BLaER1 treated with 17β-estradiol and CSF1 and Interleukin-3, amounts not matched to agents 10 nM and 100 nM (cell line): ENCODE measurements around the gene PCDHA13.

ENCODE experiments used
- H3K27ac ChIP-seq, 11 experiments: shearing (Covaris generic); formaldehyde crosslinking; 2 replicates each; pipeline ENCODE4 v1.8.1; 2022
- H3K27me3 ChIP-seq, 11 experiments: shearing (Covaris generic); formaldehyde crosslinking; 2 replicates each; pipeline ENCODE4 v1.8.1; 2022
- H3K36me3 ChIP-seq, 11 experiments: shearing (Covaris generic); formaldehyde crosslinking; 2 replicates each; pipeline ENCODE4 v1.8.1; 2022
- H3K4me1 ChIP-seq, 10 experiments: shearing (Covaris generic); formaldehyde crosslinking; 2 replicates each; pipeline ENCODE4 v1.8.1; 2022
- H3K4me2 ChIP-seq, 11 experiments: shearing (Covaris generic); formaldehyde crosslinking; 2 replicates each; pipeline ENCODE4 v1.8.1; 2022
- H3K4me3 ChIP-seq, 10 experiments: shearing (Covaris generic); formaldehyde crosslinking; 2 replicates each; pipeline ENCODE4 v1.8.1; 2022
- H3K9ac ChIP-seq, 11 experiments: shearing (Covaris generic); formaldehyde crosslinking; 2 replicates each; pipeline ENCODE4 v1.8.1; 2022
- H3K9me3 ChIP-seq, 11 experiments: shearing (Covaris generic); formaldehyde crosslinking; replicated peaks in 1 of 11; 2 replicates each; pipeline ENCODE4 v1.8.1; 2022
- H4K20me1 ChIP-seq, 11 experiments: shearing (Covaris generic); formaldehyde crosslinking; 2 replicates each; pipeline ENCODE4 v1.8.1; 2022
- Cebpa-rat ChIP-seq, 11 experiments: shearing (Covaris generic); IDR thresholded peaks; 2 replicates each; pipeline ENCODE4 v1.8.1; 2022

Gene PCDHA13

GRCh38 chr5:140926443-140927227 lies 44.7 kb downstream of the PCDHA13 start:
- no peaks in the 10 kb centered on the region for H3K27me3 ChIP-seq
- no peaks in the 10 kb centered on the region for H3K4me1 ChIP-seq
- H3K27ac ChIP-seq: no peak overlapping the region
- H3K4me2 ChIP-seq: no peak overlapping the region
- H3K36me3 ChIP-seq: no peaks in the 10 kb centered on the region
- H3K9ac ChIP-seq: no peak overlapping the region
- no peaks in the 10 kb centered on the region for H4K20me1 ChIP-seq
- H3K9me3 ChIP-seq: peaks cover 27 to 35% (median 32%) of the 10 kb centered on the region in 11 experiments
- no peak overlapping the region for H3K4me3 ChIP-seq
- TF ChIP-seq Cebpa-rat (IDR thresholded peaks at IDR 0.05): no peak

GRCh38 chr5:140927228-140927573 lies 45.3 kb downstream of the PCDHA13 start:
- no peaks in the 10 kb centered on the region for H3K27me3 ChIP-seq
- no peaks in the 10 kb centered on the region for H3K4me1 ChIP-seq
- no peak overlapping the region for H3K4me3 ChIP-seq

More at GRCh38 chr5:140927228-140927573, 45.3 kb downstream of the PCDHA13 start:
- no peaks in the 10 kb centered on the region for H3K36me3 ChIP-seq
- H3K4me2 ChIP-seq: no peak overlapping the region
- no peak for TF ChIP-seq Cebpa-rat (IDR thresholded peaks at IDR 0.05)
- no peak overlapping the region for H3K9ac ChIP-seq
- no peak overlapping the region for H3K27ac ChIP-seq
- H4K20me1 ChIP-seq: no peaks in the 10 kb centered on the region
- H3K9me3 ChIP-seq: peaks cover 27 to 35% (median 32%) of the 10 kb centered on the region in 11 experiments
